GM12878 (cell line): Measurements from ENCODE around the gene OSBPL5. TPM values are rescaled to one million over a fixed set of nuclear protein-coding genes. Genes with fewer than 3 reads are reported as not detected.

Experiments used
- ATAC-seq: fragments of 200-7000 bp; cut with Tn5 transposase; 3 replicates; pipeline ENCODE4 v1.9.1; 2020; ENCODE audit warnings: mild to moderate bottlenecking, moderate library complexity
- BruUV-seq: library from RNA; stranded (reverse); fragments of 400-500 nt; replicated peaks from 2 replicates; lab custom pipeline; 2021; lab: Mats Ljungman, UMichigan
- CTCF ChIA-PET: fragments of 300-600 bp; sonication (Branson Sonifier 250); formaldehyde crosslinking; extraction: SDS; loops from one replicate; lab custom pipeline; 2021; ENCODE audit warnings: inconsistent platforms; lab: Yijun Ruan, JAX
- POLR2A ChIA-PET: fragments of 350-600 bp; formaldehyde crosslinking; extraction: SDS; loops from one replicate; lab custom pipeline; 2021; ENCODE audit warnings: inconsistent platforms; lab: Charles Lee
- RAD21 ChIA-PET: fragments of 300-600 bp; sonication (Branson Sonifier 250); formaldehyde crosslinking; loops from one replicate; lab custom pipeline; 2023; ENCODE audit warnings: antibody characterized with exemption; ENCODE audit not compliant: unreplicated experiment; lab: Charles Lee
- SMC1A ChIA-PET: fragments of 300-600 bp; sonication (Branson Sonifier 250); formaldehyde crosslinking; loops from one replicate; lab custom pipeline; 2023; ENCODE audit not compliant: unreplicated experiment, uncharacterized antibody; lab: Charles Lee
- DNase-seq: peaks from one replicate; pipeline ENCODE4 v3.0.0-alpha.2; 2011; ENCODE audit warnings: low read depth, low spot score
- FAIRE-seq: peaks from 3 replicates; lab custom pipeline; 2011; peaks lifted over from hg19 to GRCh38; lab: Jason Lieb, UNC
- H2AFZ ChIP-seq: 2 replicates; pipeline ENCODE4 v1.6.0; 2011; ENCODE audit warnings: low read depth, low read length, control low read depth; ENCODE audit not compliant: control insufficient read depth
- H3K27ac ChIP-seq: 2 replicates; pipeline ENCODE4 v1.5.1; 2011; ENCODE audit warnings: control low read depth; ENCODE audit not compliant: control insufficient read depth, insufficient read depth
- H3K27me3 ChIP-seq, 2 experiments: replicated peaks in 1 of 2; 2 replicates each; pipeline versions ENCODE4 v1.6.0 to v1.6.1; 2011; ENCODE audit warnings: low read length in 1 of 2; ENCODE audit not compliant: control insufficient read depth in 2 of 2, insufficient read depth in 2 of 2
- H3K36me3 ChIP-seq, 2 experiments: 2 replicates each; pipeline ENCODE4 v1.5.1; 2011; ENCODE audit warnings: low read length in 1 of 2; ENCODE audit not compliant: control insufficient read depth in 2 of 2, insufficient read depth in 2 of 2
- H3K4me1 ChIP-seq: 2 replicates; pipeline ENCODE4 v1.6.1; 2011; ENCODE audit warnings: mild to moderate bottlenecking, low read length, moderate library complexity, mixed read lengths; ENCODE audit not compliant: control insufficient read depth, insufficient read depth
- H3K4me2 ChIP-seq: 2 replicates; pipeline ENCODE4 v1.6.0; 2011; ENCODE audit warnings: control low read depth; ENCODE audit not compliant: control insufficient read depth, insufficient read depth
- H3K4me3 ChIP-seq: fragments of 200-600 bp; sonication (generic); 2 replicates; pipeline ENCODE4 v1.5.1; 2016
- H3K79me2 ChIP-seq: 2 replicates; pipeline ENCODE4 v1.6.0; 2011; ENCODE audit warnings: low read length; ENCODE audit not compliant: control insufficient read depth, insufficient read depth
- H3K9ac ChIP-seq: 2 replicates; pipeline ENCODE4 v1.8.0; 2011; ENCODE audit warnings: low read length, control low read depth, mixed read lengths; ENCODE audit not compliant: control insufficient read depth, insufficient read depth
- H3K9me3 ChIP-seq: replicated peaks from 3 replicates; pipeline ENCODE4 v1.5.1; 2011; ENCODE audit warnings: mild to moderate bottlenecking, low read length; ENCODE audit not compliant: control insufficient read depth, insufficient read depth
- H4K20me1 ChIP-seq: 2 replicates; pipeline ENCODE4 v1.6.0; 2011; ENCODE audit not compliant: control insufficient read depth, insufficient read depth
- ATF7 ChIP-seq: fragments of 450-650 bp; IDR thresholded peaks from 2 replicates; pipeline ENCODE4 v1.6.1; 2016; ENCODE audit warnings: low read depth, mild to moderate bottlenecking
- CBX5 ChIP-seq: sonication (generic); IDR thresholded peaks from 2 replicates; pipeline ENCODE4 v1.6.1; 2016; ENCODE audit warnings: low read depth, moderate library complexity, mild to moderate bottlenecking, inconsistent platforms
- PML ChIP-seq: IDR thresholded peaks from 2 replicates; pipeline ENCODE4 v1.6.1; 2012; ENCODE audit warnings: low read length, inconsistent platforms
- POLR2AphosphoS2 ChIP-seq: IDR thresholded peaks from 2 replicates; pipeline ENCODE4 v1.6.1; 2011; ENCODE audit warnings: low read depth, mild to moderate bottlenecking, low read length, improper control_type of control experiment, moderate library complexity
- SUPT20H ChIP-seq: IDR thresholded peaks from 2 replicates; pipeline ENCODE4 v1.6.1; 2011; ENCODE audit warnings: low read depth, mild to moderate bottlenecking, low read length, moderate library complexity, borderline replicate concordance; ENCODE audit not compliant: control insufficient read depth
- SUZ12 ChIP-seq: fragments of 200-600 bp; sonication (generic); IDR thresholded peaks from one replicate; pipeline ENCODE4 v1.6.1; 2018; ENCODE audit warnings: antibody characterized with exemption, mild to moderate bottlenecking; ENCODE audit not compliant: unreplicated experiment
- WGBS: methylation state at CpG from one replicate; pipeline ENCODE4 v1.1.6; 2016; ENCODE audit warnings: low lambda C conversion rate; ENCODE audit not compliant: insufficient replicate concordance, insufficient coverage; ENCODE audit errors: missing lambda C conversion rate; 5-methylcytosine and 5-hydroxymethylcytosine counted together
- in situ Hi-C: fragments of 300-500 bp; cut with MboI; formaldehyde crosslinking; loops from 9 replicates; pipeline ENCODE4 v1.14.3; 2018; ENCODE audit warnings: mixed read lengths
- intact Hi-C: fragments of 100-400 bp; cut with micrococcal nuclease; formaldehyde crosslinking; loops from one replicate; pipeline ENCODE4 v1.14.2; 2022; ENCODE audit not compliant: unreplicated experiment
- polyA plus RNA-seq, 11 experiments: library from polyadenylated mRNA; depleted of rRNA in 4 of 11; unstranded in 6 of 11; stranded (reverse) in 5 of 11; fragments of >200 nt; fragmentation: Nextera tagmentation in 4 of 11; fragmentation: Illumina TruSeq in 1 of 11; extraction: Ambion mirVana in 4 of 11; extraction: Trizol in 1 of 11; gene quantifications; 1 replicate in 1 of 11; 2 replicates in 10 of 11; pipeline versions ENCODE4 v1.2.1 to v1.2.3, GENCODE V29; 2011 to 2016; ENCODE audit warnings: inconsistent platforms in 2 of 11, missing spikeins in 2 of 11, low read depth in 1 of 11
- total RNA-seq, 4 experiments: library from RNA; depleted of rRNA in 3 of 4; stranded (reverse); fragments of >200 nt in 3 of 4; fragmentation: Illumina TruSeq in 1 of 4; extraction: Trizol in 1 of 4; gene quantifications; 2 replicates each; pipeline versions ENCODE4 v1.2.1 to v1.2.3, GENCODE V29; 2013 to 2021
- TF ChIP-seq, protein P1 (sequence below): IDR thresholded peaks from 2 replicates; pipeline ENCODE4 v1.6.1; 2012; ENCODE audit warnings: improper control_type of control experiment, low read depth, low read length; ENCODE audit not compliant: insufficient replicate concordance
- TF ChIP-seq, protein P2 (sequence below): IDR thresholded peaks from 2 replicates; pipeline ENCODE4 v1.6.1; 2011; ENCODE audit warnings: mild to moderate bottlenecking, low read depth, low read length, moderate library complexity; ENCODE audit not compliant: insufficient replicate concordance
- TF ChIP-seq, protein P3 (sequence below): fragments of 450-650 bp; IDR thresholded peaks from 2 replicates; pipeline ENCODE4 v1.6.1; 2017; ENCODE audit warnings: antibody characterized with exemption, mild to moderate bottlenecking, moderate library complexity

OSBPL5 gene
- total and polyA plus RNA-seq, 10 of the 15 experiments (the other 5 are each of a cell fraction or from before 2014, with no cell fraction given) = not detected

DNA sequence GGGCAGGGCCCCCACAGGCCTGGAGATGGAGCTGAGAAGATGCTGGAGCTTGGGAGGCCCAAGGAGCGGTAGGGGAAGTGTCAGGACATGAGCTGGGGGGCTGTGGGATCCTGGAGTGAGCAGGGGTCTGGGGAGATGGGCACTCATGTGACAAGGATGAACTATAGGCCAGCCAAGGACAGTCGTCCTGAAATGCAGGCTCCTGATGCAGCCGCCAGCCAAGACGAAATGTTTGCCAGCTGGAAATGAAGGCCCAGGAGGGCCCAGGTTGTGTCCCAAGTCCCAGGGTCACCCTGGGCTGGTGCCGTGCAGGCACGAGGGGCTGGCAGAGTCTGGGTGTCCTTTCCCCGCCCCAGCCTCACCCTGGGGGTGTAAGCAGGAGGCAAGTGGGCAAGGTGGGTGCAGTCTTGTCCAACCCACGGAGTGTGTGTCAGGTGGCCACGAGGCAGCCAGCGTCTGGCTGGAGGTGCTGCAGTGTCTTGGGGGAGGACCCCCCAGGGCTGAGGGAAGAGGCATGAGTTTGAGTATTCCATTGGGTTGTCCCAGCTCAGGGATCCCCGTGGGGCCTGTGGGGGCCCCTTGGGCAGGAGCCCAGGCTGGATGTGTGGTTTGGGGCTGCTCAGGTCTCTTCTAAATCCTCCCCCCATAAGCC is 32.1 kb upstream of the OSBPL5 start (continued):
- no peak for TF ChIP-seq SUZ12

DNA sequence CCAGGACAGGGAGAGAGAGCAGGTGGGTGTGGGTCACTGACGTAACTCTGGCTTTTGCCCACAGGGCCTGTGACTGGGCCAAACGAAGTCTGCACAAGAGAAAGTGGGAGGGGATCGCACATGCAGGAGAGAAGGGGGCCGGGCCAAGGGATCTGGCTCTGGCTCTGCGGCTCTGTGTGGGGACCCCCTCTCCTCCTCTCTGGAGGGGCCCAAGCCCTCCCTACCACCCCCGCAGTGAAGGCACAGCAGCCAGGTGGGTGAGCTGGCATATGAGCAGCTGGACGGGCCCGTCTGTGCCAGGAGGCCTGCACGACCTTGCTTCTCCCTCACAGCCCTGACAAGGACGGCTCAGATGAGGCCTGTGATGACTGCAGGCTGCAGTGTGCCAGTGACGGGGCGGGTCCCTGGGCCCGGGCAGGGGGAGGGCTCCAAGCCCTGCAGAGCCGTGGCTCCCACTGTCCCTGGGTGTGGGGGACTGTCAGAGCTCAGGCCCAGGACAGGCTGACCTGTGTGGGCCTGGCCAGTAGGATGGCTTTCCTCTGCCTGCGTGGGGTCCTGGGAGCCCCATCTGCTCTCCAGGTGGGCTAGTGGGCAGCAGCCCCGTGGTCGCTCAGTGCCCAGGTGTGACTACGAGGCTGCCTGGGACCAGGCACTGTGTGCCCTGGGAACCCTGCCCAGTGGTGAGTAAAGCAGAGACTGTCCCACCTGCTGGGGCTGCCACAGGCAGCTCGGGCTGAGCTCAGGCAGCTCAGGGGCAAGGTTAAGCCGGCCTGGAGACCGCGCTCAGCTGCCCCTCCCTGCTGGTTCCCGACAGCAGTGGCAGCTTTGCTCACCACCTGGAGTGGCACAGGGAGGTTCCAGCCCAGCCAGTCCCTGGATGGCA is 31.3 kb upstream of the OSBPL5 start:
- Histone ChIP-seq H3K27me3 (no peaks in the 10 kb centered on the region; a peak in 1 of 4 replicates), H3K27ac (no peak overlapping the region), H3K4me3 (no peak overlapping the region), H3K79me2 (no peaks in the 10 kb centered on the region), H3K4me1 (no peaks in the 10 kb centered on the region), H3K9ac (no peak overlapping the region), H3K4me2 (no peak overlapping the region), H3K36me3 (no peaks in the 10 kb centered on the region), H3K9me3 (no peaks in the 10 kb centered on the region), H4K20me1 (no peaks in the 10 kb centered on the region), H2AFZ (no peak overlapping the region)
- intact Hi-C loops (no loop called here), in situ Hi-C loops (no loop called here)
- SMC1A ChIA-PET = no interaction called here
- RAD21 ChIA-PET = no interaction called here
- DNase-seq = no peak
- no TSS peak for BruUV-seq
- CTCF ChIA-PET = no interaction called here
- FAIRE-seq = no peak
- POLR2A ChIA-PET = no interaction called here
- WGBS = 22% methylated on average over 17 of the region's 23 CpGs
- no peak for ATAC-seq
- no peak for TF ChIP-seq POLR2AphosphoS2
- TF ChIP-seq CBX5 = no peak
- no peak for TF ChIP-seq PML
- TF ChIP-seq ATF7 = no peak
- TF ChIP-seq, protein P1, sequence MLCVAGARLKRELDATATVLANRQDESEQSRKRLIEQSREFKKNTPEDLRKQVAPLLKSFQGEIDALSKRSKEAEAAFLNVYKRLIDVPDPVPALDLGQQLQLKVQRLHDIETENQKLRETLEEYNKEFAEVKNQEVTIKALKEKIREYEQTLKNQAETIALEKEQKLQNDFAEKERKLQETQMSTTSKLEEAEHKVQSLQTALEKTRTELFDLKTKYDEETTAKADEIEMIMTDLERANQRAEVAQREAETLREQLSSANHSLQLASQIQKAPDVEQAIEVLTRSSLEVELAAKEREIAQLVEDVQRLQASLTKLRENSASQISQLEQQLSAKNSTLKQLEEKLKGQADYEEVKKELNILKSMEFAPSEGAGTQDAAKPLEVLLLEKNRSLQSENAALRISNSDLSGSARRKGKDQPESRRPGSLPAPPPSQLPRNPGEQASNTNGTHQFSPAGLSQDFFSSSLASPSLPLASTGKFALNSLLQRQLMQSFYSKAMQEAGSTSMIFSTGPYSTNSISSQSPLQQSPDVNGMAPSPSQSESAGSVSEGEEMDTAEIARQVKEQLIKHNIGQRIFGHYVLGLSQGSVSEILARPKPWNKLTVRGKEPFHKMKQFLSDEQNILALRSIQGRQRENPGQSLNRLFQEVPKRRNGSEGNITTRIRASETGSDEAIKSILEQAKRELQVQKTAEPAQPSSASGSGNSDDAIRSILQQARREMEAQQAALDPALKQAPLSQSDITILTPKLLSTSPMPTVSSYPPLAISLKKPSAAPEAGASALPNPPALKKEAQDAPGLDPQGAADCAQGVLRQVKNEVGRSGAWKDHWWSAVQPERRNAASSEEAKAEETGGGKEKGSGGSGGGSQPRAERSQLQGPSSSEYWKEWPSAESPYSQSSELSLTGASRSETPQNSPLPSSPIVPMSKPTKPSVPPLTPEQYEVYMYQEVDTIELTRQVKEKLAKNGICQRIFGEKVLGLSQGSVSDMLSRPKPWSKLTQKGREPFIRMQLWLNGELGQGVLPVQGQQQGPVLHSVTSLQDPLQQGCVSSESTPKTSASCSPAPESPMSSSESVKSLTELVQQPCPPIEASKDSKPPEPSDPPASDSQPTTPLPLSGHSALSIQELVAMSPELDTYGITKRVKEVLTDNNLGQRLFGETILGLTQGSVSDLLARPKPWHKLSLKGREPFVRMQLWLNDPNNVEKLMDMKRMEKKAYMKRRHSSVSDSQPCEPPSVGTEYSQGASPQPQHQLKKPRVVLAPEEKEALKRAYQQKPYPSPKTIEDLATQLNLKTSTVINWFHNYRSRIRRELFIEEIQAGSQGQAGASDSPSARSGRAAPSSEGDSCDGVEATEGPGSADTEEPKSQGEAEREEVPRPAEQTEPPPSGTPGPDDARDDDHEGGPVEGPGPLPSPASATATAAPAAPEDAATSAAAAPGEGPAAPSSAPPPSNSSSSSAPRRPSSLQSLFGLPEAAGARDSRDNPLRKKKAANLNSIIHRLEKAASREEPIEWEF = no peak
- TF ChIP-seq, protein P2, sequence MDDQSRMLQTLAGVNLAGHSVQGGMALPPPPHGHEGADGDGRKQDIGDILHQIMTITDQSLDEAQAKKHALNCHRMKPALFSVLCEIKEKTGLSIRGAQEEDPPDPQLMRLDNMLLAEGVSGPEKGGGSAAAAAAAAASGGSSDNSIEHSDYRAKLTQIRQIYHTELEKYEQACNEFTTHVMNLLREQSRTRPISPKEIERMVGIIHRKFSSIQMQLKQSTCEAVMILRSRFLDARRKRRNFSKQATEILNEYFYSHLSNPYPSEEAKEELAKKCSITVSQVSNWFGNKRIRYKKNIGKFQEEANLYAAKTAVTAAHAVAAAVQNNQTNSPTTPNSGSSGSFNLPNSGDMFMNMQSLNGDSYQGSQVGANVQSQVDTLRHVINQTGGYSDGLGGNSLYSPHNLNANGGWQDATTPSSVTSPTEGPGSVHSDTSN = no peak
- no peak for TF ChIP-seq SUPT20H
- TF ChIP-seq, protein P3, sequence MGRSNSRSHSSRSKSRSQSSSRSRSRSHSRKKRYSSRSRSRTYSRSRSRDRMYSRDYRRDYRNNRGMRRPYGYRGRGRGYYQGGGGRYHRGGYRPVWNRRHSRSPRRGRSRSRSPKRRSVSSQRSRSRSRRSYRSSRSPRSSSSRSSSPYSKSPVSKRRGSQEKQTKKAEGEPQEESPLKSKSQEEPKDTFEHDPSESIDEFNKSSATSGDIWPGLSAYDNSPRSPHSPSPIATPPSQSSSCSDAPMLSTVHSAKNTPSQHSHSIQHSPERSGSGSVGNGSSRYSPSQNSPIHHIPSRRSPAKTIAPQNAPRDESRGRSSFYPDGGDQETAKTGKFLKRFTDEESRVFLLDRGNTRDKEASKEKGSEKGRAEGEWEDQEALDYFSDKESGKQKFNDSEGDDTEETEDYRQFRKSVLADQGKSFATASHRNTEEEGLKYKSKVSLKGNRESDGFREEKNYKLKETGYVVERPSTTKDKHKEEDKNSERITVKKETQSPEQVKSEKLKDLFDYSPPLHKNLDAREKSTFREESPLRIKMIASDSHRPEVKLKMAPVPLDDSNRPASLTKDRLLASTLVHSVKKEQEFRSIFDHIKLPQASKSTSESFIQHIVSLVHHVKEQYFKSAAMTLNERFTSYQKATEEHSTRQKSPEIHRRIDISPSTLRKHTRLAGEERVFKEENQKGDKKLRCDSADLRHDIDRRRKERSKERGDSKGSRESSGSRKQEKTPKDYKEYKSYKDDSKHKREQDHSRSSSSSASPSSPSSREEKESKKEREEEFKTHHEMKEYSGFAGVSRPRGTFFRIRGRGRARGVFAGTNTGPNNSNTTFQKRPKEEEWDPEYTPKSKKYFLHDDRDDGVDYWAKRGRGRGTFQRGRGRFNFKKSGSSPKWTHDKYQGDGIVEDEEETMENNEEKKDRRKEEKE = no peak
